ENCODE measurements around the gene PFKFB2.
A peak's percentile ranks its signal among the peaks of the same experiment; 100 is the strongest.

The PFKFB2 gene

GRCh38 chr1:207102659-207103058 lies 49.6 kb downstream of the PFKFB2 start:
- Histone ChIP-seq H3K27me3 (replicated peaks; ENCODE audit: control insufficient read depth, insufficient read depth, low read length) (peaks cover 3% of the 10 kb centered on the region), H3K4me1 (ENCODE audit: control insufficient read depth, insufficient read depth, low read length) (no peaks in the 10 kb centered on the region), H3K9me3 (ENCODE audit: control insufficient read depth, low read length) (no peaks in the 10 kb centered on the region)

DNA sequence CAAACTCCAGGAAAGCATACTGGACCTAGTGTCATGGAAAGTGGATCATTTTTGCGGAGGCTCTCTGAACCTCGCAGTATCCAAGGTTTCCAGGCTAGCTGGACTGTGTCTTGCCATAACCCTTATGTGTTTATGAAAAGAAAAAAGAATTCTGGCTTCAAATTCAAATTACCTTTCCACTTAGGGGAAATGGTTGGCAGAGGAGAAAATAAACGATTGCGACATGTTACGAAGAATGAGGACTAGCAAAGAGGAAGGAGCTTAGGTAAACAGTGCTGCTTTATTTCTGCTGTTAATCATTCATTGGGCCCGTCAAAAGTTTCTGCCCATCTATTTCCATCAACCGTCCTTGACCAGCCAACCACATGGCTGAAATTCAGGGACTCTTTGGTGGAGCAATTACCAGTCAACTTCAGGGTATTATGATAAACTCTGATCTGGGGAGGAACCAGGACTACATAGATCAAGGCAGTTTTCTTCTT lies 50.9 kb downstream of the PFKFB2 start, which contains the start of gene C4BPA:
C4BPA (plus strand) TSS at position 342 of the 482 bp plus-strand sequence. CDS start 8,793 bp downstream, outside the sequence.
- Histone ChIP-seq H3K4me1 (ENCODE audit: control insufficient read depth, insufficient read depth, low read length) (no peaks in the 10 kb centered on the region), H3K27me3 (replicated peaks; ENCODE audit: control insufficient read depth, insufficient read depth, low read length) (peaks cover 5% of the 10 kb centered on the region), H3K36me3 (ENCODE audit: control insufficient read depth, insufficient read depth, low read length, severe bottlenecking) (no peaks in the 10 kb centered on the region), H3K9ac (ENCODE audit: low read length) (no peak within 1 kb of the TSS), H3K9me3 (ENCODE audit: control insufficient read depth, low read length) (no peaks in the 10 kb centered on the region), H3K4me3 (ENCODE audit: low read length) (no peak within 1 kb of the TSS)
- no peak for DNase-seq (ENCODE audit: low read depth)

More at GRCh38 chr1:207102659-207103058, 49.6 kb downstream of the PFKFB2 start:
- Histone ChIP-seq H3K9ac (ENCODE audit: low read length) (no peak overlapping the region), H3K36me3 (ENCODE audit: control insufficient read depth, insufficient read depth, low read length, severe bottlenecking) (no peaks in the 10 kb centered on the region), H3K4me3 (ENCODE audit: low read length) (no peak overlapping the region)
- DNase-seq (ENCODE audit: low read depth): no peak

- DNase-seq (ENCODE audit: low read depth): no peak
- peaks cover 12% of the 10 kb centered on the region for H3K27me3 ChIP-seq (replicated peaks; ENCODE audit: control insufficient read depth, insufficient read depth, low read length)
- H3K4me1 ChIP-seq (ENCODE audit: control insufficient read depth, insufficient read depth, low read length): peaks cover 6% of the 10 kb centered on the region
- H3K9ac ChIP-seq (ENCODE audit: low read length): no peak overlapping the region
- no peaks in the 10 kb centered on the region for H3K36me3 ChIP-seq (ENCODE audit: control insufficient read depth, insufficient read depth, low read length, severe bottlenecking)
- no peaks in the 10 kb centered on the region for H3K9me3 ChIP-seq (ENCODE audit: control insufficient read depth, low read length)
- H3K4me3 ChIP-seq (ENCODE audit: low read length): no peak overlapping the region
Measured at GRCh38 chr1:207109004-207109403, 55.9 kb downstream of the PFKFB2 start.

DNA sequence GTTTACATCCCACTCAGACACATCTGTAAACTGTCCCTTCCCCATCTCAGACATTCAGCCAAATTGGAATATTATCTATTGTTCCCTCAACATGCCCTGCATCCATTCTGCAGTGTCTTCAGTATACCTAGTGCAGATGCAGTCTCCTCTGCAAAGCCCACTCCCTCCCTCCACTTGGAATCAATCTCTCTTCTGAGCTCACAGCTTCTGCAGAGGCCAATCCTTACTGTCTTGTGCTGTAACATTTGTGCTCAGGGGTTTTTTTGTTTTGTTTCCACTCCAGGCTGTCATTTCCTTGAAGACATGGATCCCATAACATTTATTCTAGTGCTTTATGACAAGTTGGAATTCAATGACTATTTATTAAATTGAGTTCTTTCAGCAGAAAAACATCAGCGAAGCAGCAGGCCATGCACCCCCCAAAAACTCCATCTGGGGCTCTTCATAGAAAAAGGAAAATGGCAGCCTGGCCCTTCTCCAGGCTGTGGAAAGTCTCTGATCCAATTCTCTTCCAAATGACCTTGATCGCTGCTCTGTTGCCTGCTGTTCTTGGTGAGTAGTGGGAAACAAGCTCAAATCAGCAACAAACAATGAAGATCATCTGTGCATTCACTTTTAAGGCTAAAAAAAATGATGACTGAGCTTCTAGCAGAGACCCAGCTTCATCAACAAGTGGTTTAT lies 59.7 kb downstream of the PFKFB2 start:
- Histone ChIP-seq H3K4me1 (ENCODE audit: control insufficient read depth, insufficient read depth, low read length) (peaks cover 6% of the 10 kb centered on the region), H3K9me3 (ENCODE audit: control insufficient read depth, low read length) (no peaks in the 10 kb centered on the region), H3K27me3 (replicated peaks; ENCODE audit: control insufficient read depth, insufficient read depth, low read length) (peaks cover 10% of the 10 kb centered on the region), H3K36me3 (ENCODE audit: control insufficient read depth, insufficient read depth, low read length, severe bottlenecking) (no peaks in the 10 kb centered on the region), H3K9ac (ENCODE audit: low read length) (no peak overlapping the region), H3K4me3 (ENCODE audit: low read length) (no peak overlapping the region)
- no peak for DNase-seq (ENCODE audit: low read depth)

DNA sequence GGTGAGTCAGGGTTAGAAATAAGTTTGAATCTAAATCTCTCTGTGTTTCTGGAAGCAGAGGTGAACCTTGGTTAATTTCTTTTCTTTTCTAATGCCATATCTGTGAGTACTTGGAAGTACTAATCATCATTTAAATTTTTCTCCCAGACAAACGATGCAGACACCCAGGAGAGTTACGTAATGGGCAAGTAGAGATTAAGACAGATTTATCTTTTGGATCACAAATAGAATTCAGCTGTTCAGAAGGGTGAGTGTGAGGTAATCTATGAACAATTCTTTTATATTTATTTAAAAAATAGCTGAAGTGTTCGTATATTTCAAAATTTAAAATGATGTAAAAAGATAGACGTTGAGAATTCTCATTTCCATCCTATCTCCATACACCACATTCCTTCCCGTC lies 62.2 kb downstream of the PFKFB2 start:
- Histone ChIP-seq H3K36me3 (ENCODE audit: control insufficient read depth, insufficient read depth, low read length, severe bottlenecking) (no peaks in the 10 kb centered on the region), H3K27me3 (replicated peaks; ENCODE audit: control insufficient read depth, insufficient read depth, low read length) (peaks cover 10% of the 10 kb centered on the region), H3K9ac (ENCODE audit: low read length) (no peak overlapping the region), H3K9me3 (ENCODE audit: control insufficient read depth, low read length) (no peaks in the 10 kb centered on the region), H3K4me1 (ENCODE audit: control insufficient read depth, insufficient read depth, low read length) (no peaks in the 10 kb centered on the region), H3K4me3 (ENCODE audit: low read length) (no peak overlapping the region)
- peak; percentile 15 for DNase-seq (ENCODE audit: low read depth)

DNA sequence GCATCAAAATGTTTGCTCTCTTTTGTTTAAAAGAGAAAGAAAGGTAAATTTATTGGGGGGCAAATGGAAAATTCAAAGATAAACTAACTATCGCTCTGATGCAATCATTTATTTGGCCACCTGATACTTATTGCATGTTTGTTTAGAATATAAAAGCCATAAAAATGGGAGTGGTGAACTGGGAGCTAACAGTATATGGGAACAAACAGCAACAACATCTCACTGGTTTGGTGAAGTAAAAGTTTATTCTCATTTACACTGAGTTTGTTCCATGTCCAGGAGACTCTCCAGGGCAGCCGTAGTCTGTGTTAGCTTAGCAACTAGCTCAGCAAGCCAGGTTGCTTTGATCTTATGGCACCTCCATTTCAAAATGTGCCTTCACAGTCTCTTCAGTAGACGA lies 71.3 kb downstream of the PFKFB2 start:
- Histone ChIP-seq H3K9ac (ENCODE audit: low read length) (no peak overlapping the region), H3K36me3 (ENCODE audit: control insufficient read depth, insufficient read depth, low read length, severe bottlenecking) (no peaks in the 10 kb centered on the region), H3K9me3 (ENCODE audit: control insufficient read depth, low read length) (peaks cover 25% of the 10 kb centered on the region), H3K4me3 (ENCODE audit: low read length) (no peak overlapping the region), H3K4me1 (ENCODE audit: control insufficient read depth, insufficient read depth, low read length) (no peaks in the 10 kb centered on the region), H3K27me3 (replicated peaks; ENCODE audit: control insufficient read depth, insufficient read depth, low read length) (no peaks in the 10 kb centered on the region)
- no peak for DNase-seq (ENCODE audit: low read depth)

DNA sequence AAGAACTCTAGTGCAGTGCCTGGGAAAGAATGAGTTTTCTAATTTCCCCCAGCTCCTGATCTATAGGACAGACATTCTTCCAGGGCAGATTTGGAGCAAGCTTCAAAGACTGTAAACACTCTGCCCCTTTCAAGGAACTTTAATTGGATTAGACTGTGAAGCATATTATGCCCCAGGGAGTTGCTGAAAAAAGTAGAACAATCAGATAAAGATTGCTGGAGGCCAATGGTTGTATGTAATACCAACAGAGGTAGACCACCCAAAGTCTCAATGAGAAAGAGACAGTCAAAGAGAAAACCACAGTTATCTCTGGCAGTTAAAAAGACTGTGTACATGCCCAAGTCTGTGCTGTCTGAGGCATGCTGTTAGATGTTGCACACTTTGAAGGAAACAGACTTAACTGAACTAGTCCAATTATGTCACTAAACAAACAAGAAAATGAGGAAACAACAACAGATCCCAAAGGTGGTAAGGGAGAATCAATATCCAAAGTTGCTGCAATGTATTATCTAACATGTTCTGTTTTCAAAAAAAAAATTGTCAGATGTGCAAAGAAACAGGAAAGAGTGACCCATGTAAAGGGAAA lies 75.4 kb downstream of the PFKFB2 start:
- Histone ChIP-seq H3K9me3 (ENCODE audit: control insufficient read depth, low read length) (peaks cover 33% of the 10 kb centered on the region), H3K36me3 (ENCODE audit: control insufficient read depth, insufficient read depth, low read length, severe bottlenecking) (no peaks in the 10 kb centered on the region), H3K4me3 (ENCODE audit: low read length) (no peak overlapping the region), H3K4me1 (ENCODE audit: control insufficient read depth, insufficient read depth, low read length) (no peaks in the 10 kb centered on the region), H3K27me3 (replicated peaks; ENCODE audit: control insufficient read depth, insufficient read depth, low read length) (no peaks in the 10 kb centered on the region), H3K9ac (ENCODE audit: low read length) (no peak overlapping the region)
- DNase-seq (ENCODE audit: low read depth): no peak

- no peaks in the 10 kb centered on the region for H3K4me1 ChIP-seq (ENCODE audit: control insufficient read depth, insufficient read depth, low read length)
- peaks cover 33% of the 10 kb centered on the region for H3K9me3 ChIP-seq (ENCODE audit: control insufficient read depth, low read length)
- no peak overlapping the region for H3K4me3 ChIP-seq (ENCODE audit: low read length)
- no peak overlapping the region for H3K9ac ChIP-seq (ENCODE audit: low read length)
- no peaks in the 10 kb centered on the region for H3K27me3 ChIP-seq (replicated peaks; ENCODE audit: control insufficient read depth, insufficient read depth, low read length)
- no peaks in the 10 kb centered on the region for H3K36me3 ChIP-seq (ENCODE audit: control insufficient read depth, insufficient read depth, low read length, severe bottlenecking)
- DNase-seq (ENCODE audit: low read depth): no peak
Measured at GRCh38 chr1:207129053-207129452, 76.0 kb downstream of the PFKFB2 start.

Measured in adipocyte (in vitro differentiated cells).